Lower leg skin (tissue), 4 donors: ENCODE results near the gene IL13RA1. TPM values are rescaled to one million over a fixed set of nuclear protein-coding genes. Genes with fewer than 3 reads are reported as not detected.

Source experiments
- DNase-seq, 2 donors: peaks; one replicate each; pipeline ENCODE4 v3.0.0-alpha.2; 2019; ENCODE audit warnings: low spot score in 2 of 2
- H3K4me3 ChIP-seq: fragments of 200-600 bp; sonication (generic); 2 replicates; pipeline ENCODE4 v1.5.1; 2017; ENCODE audit warnings: mild to moderate bottlenecking, low read depth; ENCODE audit not compliant: poor library complexity, severe bottlenecking
- CTCF ChIP-seq, 3 donors: fragments of 450-650 bp; IDR thresholded peaks; one replicate each; pipeline ENCODE4 v1.5.1; 2016; ENCODE audit warnings: antibody characterized with exemption in 3 of 3, mild to moderate bottlenecking in 3 of 3, moderate library complexity in 2 of 3
- POLR2A ChIP-seq, 2 donors: fragments of 450-650 bp; IDR thresholded peaks; one replicate each; pipeline ENCODE4 v1.6.1; 2016 to 2017; ENCODE audit warnings: antibody characterized with exemption in 2 of 2, mild to moderate bottlenecking in 1 of 2, moderate library complexity in 1 of 2
- WGBS, 2 donors: methylation state at CpG; one replicate each; pipeline ENCODE4 v1.1.5; 2018; 5-methylcytosine and 5-hydroxymethylcytosine counted together
- intact Hi-C: fragments of 100-400 bp; cut with DNase I; formaldehyde crosslinking; loops from one replicate; pipeline ENCODE4 v1.15.0; 2023; ENCODE audit warnings: low total_unique reads
- total RNA-seq, 4 donors: library from RNA; depleted of rRNA; stranded (reverse); fragments of >200 nt; gene quantifications; one replicate each; pipeline ENCODE4 v1.1.0, GENCODE V29; 2016

Gene IL13RA1
- total RNA-seq, 4 donors from 2014 or later = 14.4 to 33.0 (median 19.5) TPM

- intact Hi-C loops = no loop called here
- no peak for DNase-seq
- TF ChIP-seq CTCF (IDR thresholded peaks at IDR 0.05) = no peak
- no peak for TF ChIP-seq POLR2A (IDR thresholded peaks at IDR 0.05)
- H3K4me3 ChIP-seq = no peak overlapping the region
- WGBS, 2 donors = 50 to 57% methylated on average over 5 of the region's 5 CpGs
Observed at GRCh38 chrX:118761939-118762707, 34.7 kb downstream of the IL13RA1 start.

- DNase-seq = no peak
- intact Hi-C loops = no loop called here
- WGBS, 2 donors = 81 to 100% methylated on average over 1 of the region's 1 CpG
- TF ChIP-seq CTCF (IDR thresholded peaks at IDR 0.05) (no peak), POLR2A (IDR thresholded peaks at IDR 0.05) (no peak)
- H3K4me3 ChIP-seq = no peak overlapping the region
Observed at GRCh38 chrX:118763489-118763888, 36.1 kb downstream of the IL13RA1 start.

GRCh38 chrX:118764122-118764521 is 36.7 kb downstream of the IL13RA1 start:
- no peak overlapping the region for H3K4me3 ChIP-seq
- WGBS, 2 donors = 54 to 86% methylated on average over 4 of the region's 4 CpGs
- TF ChIP-seq POLR2A (IDR thresholded peaks at IDR 0.05) (no peak), CTCF (IDR thresholded peaks at IDR 0.05) (no peak)
- intact Hi-C loops = no loop called here
- DNase-seq = no peak

- WGBS, 2 donors = 95 to 99% methylated on average over 33 to 36 of the region's 38 CpGs
- TF ChIP-seq CTCF (IDR thresholded peaks at IDR 0.05) = no peak
- TF ChIP-seq POLR2A (IDR thresholded peaks at IDR 0.05) = no peak
- intact Hi-C loops = no loop called here
- DNase-seq = no peak
- no peak overlapping the region for H3K4me3 ChIP-seq
Observed at GRCh38 chrX:118770133-118770760, 42.8 kb downstream of the IL13RA1 start.

GRCh38 chrX:118772051-118772450 is 44.6 kb downstream of the IL13RA1 start:
- intact Hi-C loops = no loop called here
- 73 to 86% methylated on average over 4 of the region's 4 CpGs for WGBS, 2 donors
- no peak overlapping the region for H3K4me3 ChIP-seq
- no peak for DNase-seq
- TF ChIP-seq POLR2A (IDR thresholded peaks at IDR 0.05) (no peak), CTCF (IDR thresholded peaks at IDR 0.05) (no peak)
